ENCODE results near the gene LRMDA.

Gene LRMDA

GRCh38 chr10:76329891-76330575 lies 898.6 kb downstream of the LRMDA start:
- DNase-seq (ENCODE audit: low read depth): no peak
- no peak overlapping the region for H3K4me3 ChIP-seq (ENCODE audit: low read depth, low read length)
- no peak for TF ChIP-seq CTCF (IDR thresholded peaks at IDR 0.05; ENCODE audit: insufficient read depth, low read depth, low read length, missing control alignments)

- TF ChIP-seq CTCF (IDR thresholded peaks at IDR 0.05; ENCODE audit: insufficient read depth, low read depth, low read length, missing control alignments): no peak
- no peak overlapping the region for H3K4me3 ChIP-seq (ENCODE audit: low read depth, low read length)
- DNase-seq (ENCODE audit: low read depth): no peak
Observed at GRCh38 chr10:76331742-76332141, 900.3 kb downstream of the LRMDA start.

- TF ChIP-seq CTCF (IDR thresholded peaks at IDR 0.05; ENCODE audit: insufficient read depth, low read depth, low read length, missing control alignments): no peak
- no peak for DNase-seq (ENCODE audit: low read depth)
Observed at GRCh38 chr10:76333326-76333725, 901.9 kb downstream of the LRMDA start.

GRCh38 chr10:76333796-76334195 lies 902.4 kb downstream of the LRMDA start:
- no peak for TF ChIP-seq CTCF (IDR thresholded peaks at IDR 0.05; ENCODE audit: insufficient read depth, low read depth, low read length, missing control alignments)
- no peak overlapping the region for H3K4me3 ChIP-seq (ENCODE audit: low read depth, low read length)
- DNase-seq (ENCODE audit: low read depth): no peak

More at GRCh38 chr10:76333326-76333725, 901.9 kb downstream of the LRMDA start:
- no peak overlapping the region for H3K4me3 ChIP-seq (ENCODE audit: low read depth, low read length)

GRCh38 chr10:76334255-76334654 lies 902.8 kb downstream of the LRMDA start:
- no peak overlapping the region for H3K4me3 ChIP-seq (ENCODE audit: low read depth, low read length)
- no peak for TF ChIP-seq CTCF (IDR thresholded peaks at IDR 0.05; ENCODE audit: insufficient read depth, low read depth, low read length, missing control alignments)
- DNase-seq (ENCODE audit: low read depth): no peak

- no peak for DNase-seq (ENCODE audit: low read depth)
- H3K4me3 ChIP-seq (ENCODE audit: low read depth, low read length): no peak overlapping the region
- no peak for TF ChIP-seq CTCF (IDR thresholded peaks at IDR 0.05; ENCODE audit: insufficient read depth, low read depth, low read length, missing control alignments)
Observed at GRCh38 chr10:76336213-76336963, 905.0 kb downstream of the LRMDA start.
